HPDE6-E6E7 (cell line): ENCODE results near the gene CAD.

ENCODE experiments used
- DNase-seq: peaks from one replicate; pipeline ENCODE4 v3.0.0; 2011; ENCODE audit warnings: missing footprints; ENCODE audit errors: extremely low spot score

The CAD gene

DNA sequence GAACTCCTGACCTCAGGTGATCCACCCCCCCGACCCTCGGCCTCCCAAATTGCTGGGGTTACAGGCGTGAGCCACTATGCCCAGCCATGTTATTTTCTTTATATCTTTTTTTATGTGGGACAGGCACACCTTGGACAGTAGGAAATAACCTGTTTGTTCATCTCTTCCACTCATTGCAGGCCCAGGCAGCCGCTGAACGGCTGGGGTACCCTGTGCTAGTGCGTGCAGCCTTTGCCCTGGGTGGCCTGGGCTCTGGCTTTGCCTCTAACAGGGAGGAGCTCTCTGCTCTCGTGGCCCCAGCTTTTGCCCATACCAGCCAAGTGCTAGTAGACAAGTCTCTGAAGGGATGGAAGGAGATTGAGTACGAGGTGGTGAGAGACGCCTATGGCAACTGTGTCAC lies 8.4 kb downstream of the CAD start:
- no peak for DNase-seq

DNA sequence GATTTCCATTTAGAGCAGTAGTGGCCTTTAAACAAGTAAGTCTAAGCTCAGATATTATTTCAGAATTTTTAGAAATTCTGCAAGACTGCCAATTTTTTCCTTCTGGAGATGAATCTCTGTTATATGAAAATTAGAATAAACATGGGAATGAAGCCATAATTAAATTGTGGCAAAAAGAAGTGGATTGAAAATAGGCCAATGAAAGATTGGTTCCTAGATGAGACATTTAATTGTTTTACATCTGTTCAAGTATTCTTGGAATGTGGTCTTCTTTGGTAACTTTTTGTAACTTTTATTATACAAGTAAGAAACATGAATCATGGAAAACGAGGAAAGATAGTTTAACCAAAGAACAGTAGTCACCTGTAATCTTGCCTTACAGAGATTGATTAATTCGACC lies 10.3 kb downstream of the CAD start:
- no peak for DNase-seq

DNA sequence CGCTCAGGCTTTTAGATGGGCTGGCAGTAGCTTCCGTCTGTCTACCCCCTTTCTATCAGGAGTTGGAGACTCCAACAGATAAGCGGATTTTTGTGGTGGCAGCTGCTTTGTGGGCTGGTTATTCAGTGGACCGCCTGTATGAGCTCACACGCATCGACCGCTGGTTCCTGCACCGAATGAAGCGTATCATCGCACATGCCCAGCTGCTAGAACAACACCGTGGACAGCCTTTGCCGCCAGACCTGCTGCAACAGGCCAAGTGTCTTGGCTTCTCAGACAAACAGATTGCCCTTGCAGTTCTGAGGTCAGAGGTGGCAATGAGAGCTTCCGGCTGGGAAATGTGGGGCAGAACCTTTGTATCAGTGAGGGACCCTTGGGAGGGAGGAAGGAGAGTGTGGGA lies 14.8 kb downstream of the CAD start:
- DNase-seq = no peak

DNA sequence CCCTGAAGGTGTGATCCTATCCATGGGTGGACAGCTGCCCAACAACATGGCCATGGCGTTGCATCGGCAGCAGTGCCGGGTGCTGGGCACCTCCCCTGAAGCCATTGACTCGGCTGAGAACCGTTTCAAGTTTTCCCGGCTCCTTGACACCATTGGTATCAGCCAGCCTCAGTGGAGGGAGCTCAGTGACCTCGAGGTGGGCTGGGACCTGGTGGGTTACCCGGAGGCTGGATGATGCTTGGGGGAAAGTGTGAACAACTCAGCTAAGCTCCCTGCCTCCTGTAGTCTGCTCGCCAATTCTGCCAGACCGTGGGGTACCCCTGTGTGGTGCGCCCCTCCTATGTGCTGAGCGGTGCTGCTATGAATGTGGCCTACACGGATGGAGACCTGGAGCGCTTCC lies 16.2 kb downstream of the CAD start:
- no peak for DNase-seq

DNA sequence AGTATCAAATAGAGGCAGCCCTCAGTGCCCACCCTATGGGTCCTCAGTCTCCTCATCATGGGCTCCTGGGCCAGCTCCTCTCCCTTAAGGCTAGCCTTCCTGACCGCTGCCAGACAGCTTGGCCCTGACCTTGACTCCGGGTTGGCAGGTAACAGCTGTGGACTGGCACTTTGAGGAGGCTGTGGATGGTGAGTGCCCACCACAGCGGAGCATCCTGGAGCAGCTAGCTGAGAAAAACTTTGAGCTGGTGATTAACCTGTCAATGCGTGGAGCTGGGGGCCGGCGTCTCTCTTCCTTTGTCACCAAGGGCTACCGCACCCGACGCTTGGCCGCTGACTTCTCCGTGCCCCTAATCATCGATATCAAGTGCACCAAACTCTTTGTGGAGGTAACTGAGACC lies 19.0 kb downstream of the CAD start:
- no peak for DNase-seq

DNA sequence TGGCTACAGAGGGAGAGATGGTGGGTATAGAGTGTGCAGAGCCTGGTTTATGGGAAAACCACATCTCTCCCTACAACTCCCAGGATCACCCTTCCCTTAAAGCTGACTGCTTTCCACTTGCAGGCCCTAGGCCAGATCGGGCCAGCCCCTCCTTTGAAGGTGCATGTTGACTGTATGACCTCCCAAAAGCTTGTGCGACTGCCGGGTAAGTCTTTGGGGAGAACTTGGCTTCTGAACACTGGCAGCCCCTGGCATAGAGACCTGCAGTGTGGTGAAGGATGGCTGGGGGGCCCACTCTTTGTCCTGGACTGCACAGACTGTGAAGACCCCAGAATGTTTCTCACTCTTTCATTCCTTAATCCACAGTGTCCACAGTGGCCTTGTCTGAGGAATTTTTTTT lies 19.5 kb downstream of the CAD start:
- DNase-seq = no peak

DNA sequence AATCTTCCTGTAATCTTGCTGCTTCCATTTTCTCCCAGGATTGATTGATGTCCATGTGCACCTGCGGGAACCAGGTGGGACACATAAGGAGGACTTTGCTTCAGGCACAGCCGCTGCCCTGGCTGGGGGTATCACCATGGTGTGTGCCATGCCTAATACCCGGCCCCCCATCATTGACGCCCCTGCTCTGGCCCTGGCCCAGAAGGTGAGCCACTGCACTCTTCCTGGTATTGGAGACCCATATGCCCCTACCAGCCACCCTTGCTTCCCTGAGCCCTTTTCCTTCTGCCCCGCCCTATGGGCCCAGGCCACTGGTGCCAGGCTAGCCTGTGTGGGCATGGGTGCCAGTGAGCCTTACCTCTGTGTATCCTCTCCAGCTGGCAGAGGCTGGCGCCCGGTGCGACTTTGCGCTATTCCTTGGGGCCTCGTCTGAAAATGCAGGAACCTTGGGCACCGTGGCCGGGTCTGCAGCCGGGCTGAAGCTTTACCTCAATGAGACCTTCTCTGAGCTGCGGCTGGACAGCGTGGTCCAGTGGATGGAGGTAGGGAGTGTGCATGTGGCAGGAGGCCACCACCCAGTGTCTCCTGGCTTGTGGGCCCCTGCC lies 20.3 kb downstream of the CAD start:
- DNase-seq = no peak

DNA sequence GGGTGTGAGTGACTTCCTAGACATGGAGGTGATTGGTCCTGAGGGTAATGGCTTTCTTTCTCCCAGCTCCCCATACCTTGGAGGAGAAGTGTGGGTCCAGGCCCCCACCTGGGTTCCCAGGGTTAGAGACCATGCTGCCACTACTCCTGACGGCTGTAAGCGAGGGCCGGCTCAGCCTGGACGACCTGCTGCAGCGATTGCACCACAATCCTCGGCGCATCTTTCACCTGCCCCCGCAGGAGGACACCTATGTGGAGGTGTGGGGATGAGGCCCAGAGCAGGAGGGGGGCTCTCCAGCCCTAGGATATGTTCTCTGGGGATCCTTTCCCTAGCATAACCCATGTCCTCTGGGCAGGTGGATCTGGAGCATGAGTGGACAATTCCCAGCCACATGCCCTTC lies 21.8 kb downstream of the CAD start:
- DNase-seq = no peak

DNA sequence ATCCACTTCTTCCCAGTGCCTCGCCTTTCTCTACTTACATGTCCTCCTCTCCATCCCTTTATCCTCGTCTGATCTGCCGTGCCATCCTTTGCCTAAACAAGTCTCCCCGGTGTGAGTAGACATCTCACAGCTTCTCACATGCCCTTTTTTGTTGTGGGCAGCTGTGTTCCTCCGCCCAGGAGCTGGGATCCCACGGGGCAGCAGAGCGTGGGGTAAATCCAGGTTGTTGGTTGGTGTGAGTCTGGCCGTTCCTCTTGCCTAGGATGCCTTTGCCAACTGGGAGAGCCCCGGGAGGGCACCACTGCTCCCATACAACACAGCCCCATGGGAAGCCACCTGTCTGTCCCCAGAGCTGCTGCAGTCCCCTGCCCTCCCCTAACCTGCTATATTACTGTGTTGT lies 23.2 kb downstream of the CAD start:
- no peak for DNase-seq

DNA sequence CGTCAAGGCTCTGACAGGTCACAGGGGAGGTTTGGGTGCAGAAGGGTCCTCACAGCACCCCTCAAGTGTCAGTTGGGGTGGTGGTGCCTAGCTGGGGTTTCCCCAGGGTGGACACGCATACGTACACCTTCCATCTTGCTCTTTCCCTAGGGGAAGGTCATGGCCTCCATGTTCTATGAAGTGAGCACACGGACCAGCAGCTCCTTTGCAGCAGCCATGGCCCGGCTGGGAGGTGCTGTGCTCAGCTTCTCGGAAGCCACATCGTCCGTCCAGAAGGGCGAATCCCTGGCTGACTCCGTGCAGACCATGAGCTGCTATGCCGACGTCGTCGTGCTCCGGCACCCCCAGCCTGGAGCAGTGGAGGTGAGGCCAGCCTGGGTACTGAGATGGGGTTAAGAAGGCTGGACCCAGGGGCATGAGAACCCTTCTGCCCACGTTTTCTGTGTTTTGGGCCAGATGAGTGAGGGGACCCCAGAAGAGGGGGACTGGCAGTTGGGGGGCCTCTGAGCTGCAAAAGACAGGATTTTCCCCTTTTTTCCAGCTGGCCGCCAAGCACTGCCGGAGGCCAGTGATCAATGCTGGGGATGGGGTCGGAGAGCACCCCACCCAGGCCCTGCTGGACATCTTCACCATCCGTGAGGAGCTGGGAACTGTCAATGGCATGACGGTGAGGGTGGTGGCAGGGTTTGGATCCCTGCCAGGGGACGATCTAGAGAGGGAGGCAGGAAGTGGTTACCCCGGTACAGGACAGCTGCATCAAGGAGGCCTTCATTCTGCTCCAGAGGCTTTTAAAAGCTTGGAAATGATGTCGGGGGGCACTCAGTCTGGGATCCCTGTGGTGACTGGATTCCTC lies 24.8 kb downstream of the CAD start:
- DNase-seq = no peak

DNA sequence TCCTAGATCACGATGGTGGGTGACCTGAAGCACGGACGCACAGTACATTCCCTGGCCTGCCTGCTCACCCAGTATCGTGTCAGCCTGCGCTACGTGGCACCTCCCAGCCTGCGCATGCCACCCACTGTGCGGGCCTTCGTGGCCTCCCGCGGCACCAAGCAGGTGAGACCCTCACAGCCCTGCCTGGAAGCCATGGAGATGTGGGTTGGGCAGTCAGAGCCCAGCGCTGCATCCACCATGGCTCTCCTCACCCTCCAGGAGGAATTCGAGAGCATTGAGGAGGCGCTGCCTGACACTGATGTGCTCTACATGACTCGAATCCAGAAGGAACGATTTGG lies 25.4 kb downstream of the CAD start:
- no peak for DNase-seq

DNA sequence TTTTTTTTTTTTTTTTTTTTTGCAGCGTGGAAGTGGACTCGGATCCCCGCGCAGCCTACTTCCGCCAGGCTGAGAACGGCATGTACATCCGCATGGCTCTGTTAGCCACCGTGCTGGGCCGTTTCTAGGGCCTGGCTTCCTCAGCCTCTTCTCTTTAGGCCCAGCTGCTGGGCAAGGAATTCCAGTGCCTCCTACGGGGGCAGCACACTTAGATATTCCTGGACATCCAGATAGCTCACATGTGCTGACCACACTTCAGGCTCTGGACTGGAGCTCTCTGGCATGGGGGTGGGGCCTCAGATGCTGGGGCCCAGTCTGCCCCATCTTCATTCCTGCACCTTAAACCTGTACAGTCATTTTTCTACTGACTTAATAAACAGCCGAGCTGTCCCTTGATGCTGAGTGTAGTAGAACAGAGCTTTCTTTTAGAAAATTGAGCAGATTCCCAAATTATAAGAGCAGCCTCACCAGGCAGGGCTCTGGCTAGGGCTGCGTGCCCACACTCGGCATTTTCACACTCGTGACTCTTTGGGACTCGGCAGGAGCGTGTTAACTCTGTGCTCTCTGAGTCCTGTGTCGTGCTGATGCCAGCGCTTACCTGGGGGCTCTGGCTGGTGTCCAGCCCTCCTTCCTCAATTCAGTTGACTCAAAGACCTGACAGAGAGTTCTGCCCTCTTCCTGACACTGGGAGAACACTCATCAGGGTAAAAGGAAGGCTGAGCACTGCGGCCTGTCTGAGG lies 26.4 kb downstream of the CAD start:
- no peak for DNase-seq

DNA sequence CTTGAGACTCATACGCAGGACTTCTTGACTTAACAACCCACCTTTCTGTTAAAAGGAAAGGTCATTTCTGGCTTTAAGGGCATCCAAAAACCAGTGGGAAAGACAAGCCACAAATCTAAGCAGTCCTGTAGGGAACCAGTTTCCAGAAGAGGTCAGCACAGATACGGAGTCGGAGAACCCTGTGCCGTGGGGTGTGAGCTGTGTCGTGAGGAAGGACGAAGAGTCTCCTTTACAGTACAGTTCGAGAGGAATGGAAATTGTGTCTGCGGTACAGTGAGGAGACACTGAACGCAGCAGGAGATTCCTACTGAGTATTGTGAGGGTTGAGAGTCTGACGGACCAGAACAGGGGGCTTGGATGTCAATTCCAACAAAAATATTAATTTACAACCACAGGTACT lies 27.9 kb downstream of the CAD start:
- no peak for DNase-seq

DNA sequence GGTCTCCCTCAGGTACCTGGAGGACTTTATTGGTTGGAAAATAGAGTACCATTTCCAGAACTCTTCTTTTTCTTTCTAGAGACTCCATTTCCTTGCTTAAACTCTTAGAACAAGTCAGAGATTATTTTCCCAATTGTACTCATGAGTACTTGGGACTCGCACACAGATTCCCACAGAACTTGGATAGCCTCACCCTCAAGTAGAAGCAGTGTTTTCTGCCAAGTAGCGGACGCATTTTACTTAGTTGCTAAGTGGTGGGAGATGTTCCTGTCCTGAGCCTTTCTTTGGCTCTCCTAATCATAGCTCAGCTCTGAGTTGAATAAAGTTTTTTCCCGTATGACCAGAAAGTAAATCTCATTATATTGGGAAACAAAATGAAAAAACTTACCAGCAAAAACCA lies 28.5 kb downstream of the CAD start:
- no peak for DNase-seq

DNA sequence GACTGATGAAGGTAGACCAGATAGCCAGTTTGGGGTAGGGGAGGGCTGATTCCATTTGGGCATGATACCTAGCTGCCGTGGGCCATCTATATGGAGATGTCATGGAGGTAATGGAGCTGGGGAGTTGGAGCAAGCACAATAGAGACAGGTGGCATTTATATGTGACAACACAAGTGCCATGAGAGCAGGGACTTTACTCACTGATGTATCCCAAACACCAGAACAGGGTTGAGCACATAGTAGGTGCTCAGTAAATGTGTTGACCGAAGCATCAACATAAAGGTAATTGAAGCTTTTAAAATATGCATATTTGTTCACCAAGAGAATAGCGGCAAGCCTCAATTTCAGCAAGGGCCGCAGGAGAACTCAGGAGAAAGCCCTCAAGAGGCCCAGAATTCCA lies 30.7 kb downstream of the CAD start:
- no peak for DNase-seq

DNA sequence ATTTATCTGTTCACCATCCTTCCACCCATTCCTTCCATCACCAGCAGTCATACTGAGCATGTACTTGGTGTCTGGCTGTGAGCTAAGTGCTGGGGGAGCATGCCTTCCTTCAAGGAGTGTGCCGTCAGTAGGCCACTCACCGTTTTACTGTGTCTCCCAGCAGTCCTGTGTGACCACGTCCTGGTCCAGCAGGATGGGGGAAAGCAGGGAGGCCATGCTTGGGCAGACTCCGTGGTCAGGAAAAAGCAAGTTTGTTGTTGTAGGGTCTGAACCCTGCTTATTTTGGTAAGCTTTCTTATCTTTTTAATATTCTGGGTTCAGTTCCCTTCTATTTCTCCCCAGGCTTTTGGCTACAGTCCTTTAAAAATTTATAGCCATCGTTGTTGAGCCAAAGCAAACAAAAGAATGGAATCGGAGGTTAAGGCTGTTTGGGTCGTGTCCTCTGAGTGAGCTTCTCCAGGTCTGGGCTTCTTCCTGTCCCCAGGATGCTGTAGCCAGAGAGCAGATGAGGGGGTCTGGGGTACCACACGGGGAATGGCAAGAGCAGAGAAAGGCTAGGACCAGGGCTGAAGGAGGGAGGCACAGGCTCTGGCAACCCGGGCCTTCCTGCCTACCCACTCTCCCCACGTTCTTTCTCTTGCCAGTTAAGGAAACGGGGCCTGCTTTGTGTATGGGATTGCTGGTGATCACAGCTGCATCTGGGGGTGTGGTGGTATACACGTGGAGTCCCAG lies 32.2 kb downstream of the CAD start:
- no peak for DNase-seq

DNA sequence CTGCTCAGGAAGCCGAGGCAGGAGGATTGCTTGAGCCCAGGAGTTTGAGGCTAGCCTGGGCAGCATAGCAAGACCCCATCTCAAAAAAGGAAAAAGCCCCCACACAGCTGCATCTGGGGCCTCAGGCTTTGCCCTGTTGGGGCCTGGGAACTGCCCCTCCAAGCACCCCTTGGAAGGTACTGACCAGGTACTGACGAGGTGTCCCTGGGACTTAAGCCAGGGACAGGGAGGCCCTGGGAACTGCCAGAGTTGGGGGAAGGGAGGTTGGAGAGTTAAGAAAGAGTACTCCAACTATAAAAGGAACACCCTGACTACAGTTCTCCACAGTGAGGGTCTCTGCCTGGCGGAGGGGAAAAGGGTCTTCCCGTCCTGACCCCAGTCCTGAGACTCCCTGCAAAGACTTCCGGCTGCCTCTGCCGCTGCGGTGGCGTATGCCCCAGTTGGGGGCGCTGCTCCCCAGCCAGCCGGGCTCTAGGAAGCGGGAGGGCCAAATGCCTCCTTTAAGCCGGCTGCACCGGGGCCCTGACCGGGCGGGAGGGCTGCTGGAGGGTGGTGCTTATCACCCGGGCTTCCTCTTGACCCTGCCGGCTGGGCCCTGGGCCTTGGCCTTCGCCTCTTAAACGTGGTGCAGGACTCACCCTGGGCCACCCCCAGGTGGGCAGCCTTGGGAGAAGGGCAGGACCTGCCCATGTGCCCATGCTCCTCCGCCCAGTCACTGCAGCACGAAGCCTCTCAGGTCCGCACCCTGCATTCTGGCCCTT lies 32.9 kb downstream of the CAD start:
- DNase-seq = peak; percentile 28

DNA sequence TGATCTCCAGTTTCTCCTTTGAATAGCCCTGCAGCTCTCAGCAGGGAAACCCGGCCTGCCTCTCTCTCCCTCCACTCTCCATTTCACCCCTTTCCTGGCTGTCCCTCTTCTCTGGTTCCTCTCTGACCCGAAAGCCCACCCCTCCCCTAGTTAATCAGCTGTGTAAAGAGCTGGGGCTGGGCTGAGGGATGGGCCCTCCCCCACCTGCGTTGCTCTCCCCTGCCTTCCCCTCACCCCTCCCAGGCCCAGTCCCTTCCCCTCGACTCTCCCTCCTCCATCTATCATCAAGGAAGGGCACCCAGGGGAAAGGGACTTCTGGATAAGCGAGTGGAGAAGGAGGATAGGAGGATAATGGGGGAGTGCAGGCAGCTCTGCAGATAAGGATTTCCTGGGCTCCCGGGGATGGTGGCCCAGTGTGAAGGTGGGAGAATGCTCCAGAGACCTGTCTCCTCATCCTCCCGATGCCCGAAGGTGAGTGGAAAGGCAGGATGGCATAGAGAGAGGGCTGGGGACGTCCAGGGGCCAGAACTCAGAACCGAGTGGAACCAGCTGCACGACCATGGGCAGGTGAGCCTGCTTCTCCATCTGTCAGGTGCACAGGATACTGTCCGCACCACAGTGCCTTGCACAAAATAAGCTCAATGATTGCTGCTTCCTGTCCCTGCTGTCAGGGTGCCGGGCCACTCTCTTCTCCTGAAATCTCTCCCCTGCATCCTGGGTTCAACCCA lies 33.6 kb downstream of the CAD start:
- no peak for DNase-seq

DNA sequence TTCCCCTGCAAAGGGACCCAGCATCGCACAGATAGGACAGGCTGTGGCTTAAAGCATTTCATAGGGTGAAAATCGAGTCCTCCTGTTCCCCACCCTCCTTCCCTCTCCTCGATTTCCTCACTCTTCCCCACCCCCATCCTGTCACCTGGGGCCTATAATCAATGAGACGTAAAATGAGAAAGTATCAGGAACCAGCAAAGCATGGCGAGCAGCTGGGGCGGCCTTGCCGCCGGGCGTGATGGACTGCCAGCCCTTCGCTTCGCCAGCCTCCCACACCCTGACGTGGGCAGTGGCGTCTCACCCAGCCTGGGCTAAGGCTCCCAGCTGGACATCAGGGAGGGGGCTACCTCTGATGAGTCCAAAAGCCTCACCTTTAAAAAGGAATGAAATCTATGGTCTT lies 34.6 kb downstream of the CAD start:
- DNase-seq = no peak

DNA sequence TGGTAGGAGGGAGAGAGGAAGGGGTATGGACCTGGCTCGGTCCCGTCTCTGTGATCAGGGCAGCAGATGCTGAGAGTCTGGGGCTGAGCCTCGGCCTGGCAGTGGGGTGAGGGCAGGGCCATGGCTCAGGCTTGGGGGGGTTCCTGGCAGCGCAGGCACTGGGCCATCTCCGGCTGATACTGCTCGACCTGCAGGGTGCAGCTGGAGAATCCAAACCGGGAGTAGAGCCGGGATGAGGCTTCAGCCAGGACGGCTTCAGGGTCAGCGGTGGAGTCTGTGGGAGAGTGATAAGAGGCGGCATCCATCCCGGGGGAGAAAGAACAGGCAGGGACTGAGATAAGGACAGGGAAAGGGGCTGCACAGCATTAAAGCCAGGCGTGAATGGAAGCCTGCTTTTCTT lies 38.0 kb downstream of the CAD start:
- no peak for DNase-seq

DNA sequence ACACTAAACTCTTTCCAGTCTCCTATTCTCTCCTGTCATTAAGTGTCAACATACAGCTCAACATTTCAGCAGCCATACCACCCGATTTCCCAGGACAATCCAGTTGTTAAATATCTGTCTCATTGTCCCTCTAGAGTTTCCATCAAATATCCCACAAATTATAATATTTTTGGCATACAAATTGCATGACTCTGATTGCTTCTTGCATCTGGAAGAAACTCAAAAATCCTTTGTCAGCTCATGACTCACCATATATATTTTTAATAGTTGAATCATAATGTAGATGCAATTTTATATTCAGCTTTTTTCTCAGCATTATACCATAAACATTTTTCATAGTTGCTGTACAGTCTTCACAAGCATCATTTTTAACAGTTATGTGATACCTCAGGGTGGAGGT lies 38.5 kb downstream of the CAD start:
- no peak for DNase-seq
